GM04504 (cell line): Measurements from ENCODE around the gene SFT2D1.

Experiments used
- DNase-seq: peaks from one replicate; pipeline ENCODE4 v3.0.0-alpha.2; 2012; ENCODE audit warnings: low read depth

Gene SFT2D1

GRCh38 chr6:166307082-166308032 is 35.0 kb downstream of the SFT2D1 start:
- no peak for DNase-seq

DNA sequence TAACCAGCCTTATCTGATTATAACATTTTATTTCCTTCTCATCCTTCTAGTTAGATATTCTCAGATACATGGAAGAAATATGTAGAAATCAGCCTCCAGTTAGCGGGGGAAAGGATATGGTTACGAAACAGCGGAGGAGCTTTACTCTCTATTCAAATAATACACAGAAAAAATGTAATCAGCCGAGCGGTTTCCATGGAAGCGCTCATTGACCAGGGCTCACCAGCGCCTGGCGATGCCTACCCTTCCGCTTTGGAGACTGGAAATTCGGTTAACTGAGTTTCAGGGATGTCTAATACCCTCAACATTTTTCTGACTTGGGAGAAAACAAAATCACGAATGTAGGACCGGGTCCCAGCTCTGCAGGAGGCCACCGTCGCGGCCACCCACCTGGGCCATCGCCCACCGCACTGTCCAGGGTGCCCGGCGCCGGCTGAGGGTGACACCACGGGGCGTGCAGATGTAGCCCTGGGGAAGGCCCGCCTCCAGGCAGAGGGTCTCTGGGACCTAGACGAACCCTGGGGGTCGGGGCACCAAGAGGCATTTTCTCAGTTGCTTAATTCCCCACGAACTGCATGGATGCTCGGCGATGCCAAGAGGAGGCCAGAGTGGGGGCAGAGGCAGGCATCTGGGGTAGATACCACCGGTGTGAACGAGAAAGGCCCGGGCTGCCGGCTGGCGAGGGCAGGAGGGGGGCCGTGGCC is 35.8 kb downstream of the SFT2D1 start:
- DNase-seq: no peak

- no peak for DNase-seq
Measured at GRCh38 chr6:166305562-166306117, 36.7 kb downstream of the SFT2D1 start.

- DNase-seq: no peak
Measured at GRCh38 chr6:166304106-166304505, 38.2 kb downstream of the SFT2D1 start.

- no peak for DNase-seq
Measured at GRCh38 chr6:166301611-166302529, 40.5 kb downstream of the SFT2D1 start.

GRCh38 chr6:166300357-166300987 is 41.9 kb downstream of the SFT2D1 start:
- DNase-seq: no peak

- no peak for DNase-seq
Measured at GRCh38 chr6:166297606-166298005, 44.7 kb downstream of the SFT2D1 start.

DNA sequence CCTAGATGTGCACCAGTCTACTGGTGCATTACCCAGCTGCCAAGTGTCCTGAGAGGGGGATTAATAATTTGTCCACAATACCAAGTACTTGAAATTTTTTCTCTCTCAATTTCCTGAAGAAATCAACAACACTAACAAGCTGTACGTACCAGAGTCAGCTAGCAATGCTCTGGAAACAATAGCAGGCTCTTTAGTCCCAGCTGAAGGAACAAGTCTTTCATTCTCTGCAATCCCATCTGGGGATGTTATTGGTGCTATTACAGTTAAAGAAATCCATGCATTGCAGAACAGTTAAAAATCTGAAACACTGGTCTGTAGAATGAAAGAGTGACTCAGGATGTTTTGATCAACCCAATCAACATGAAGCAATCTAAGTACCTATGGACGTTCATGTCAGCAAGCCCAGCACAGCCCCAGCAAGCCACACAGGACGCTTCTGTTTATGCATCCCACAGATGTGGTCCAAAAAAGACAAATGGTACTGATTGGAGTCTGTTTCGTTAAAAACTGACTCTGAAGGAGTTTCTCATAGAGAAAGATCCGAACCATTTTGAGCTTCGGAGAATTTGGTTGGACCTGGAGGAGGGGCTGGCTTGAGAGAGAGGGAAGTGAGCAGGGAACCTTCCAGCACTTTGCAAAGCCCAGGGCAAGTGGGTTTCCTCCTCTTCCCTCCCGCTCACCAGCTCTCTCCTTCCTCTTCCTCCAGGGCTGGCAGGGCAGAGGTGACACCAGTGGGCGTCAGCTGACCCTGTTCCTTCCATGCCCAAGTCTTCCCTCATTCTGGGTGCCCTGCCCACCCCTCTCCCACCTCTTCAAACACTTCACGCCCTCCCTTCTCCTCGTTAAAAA is 46.1 kb downstream of the SFT2D1 start:
- DNase-seq: no peak

GRCh38 chr6:166293731-166294584 is 48.4 kb downstream of the SFT2D1 start:
- no peak for DNase-seq

GRCh38 chr6:166289207-166290060 is 52.9 kb downstream of the SFT2D1 start:
- DNase-seq: no peak

DNA sequence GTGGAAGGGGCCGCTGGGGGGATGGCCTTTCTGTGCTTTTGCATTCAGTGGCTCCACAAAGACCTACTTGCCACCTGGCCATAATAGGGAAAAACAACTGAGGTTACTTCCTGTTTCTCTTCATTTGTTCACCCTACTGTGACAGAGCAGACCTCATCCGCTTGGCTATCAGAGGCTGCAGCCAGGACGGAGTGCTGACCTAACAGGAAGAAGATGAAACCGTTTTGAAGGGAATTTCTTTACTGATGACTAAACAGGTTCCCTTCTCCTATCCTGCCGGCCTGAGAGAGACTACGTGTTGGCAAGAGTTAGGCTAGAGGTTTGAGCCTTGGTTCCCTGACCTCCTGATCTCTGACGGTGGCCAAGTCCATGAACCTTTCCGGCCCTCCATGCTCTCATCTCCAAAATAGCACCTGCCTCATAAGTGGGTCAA is 55.5 kb downstream of the SFT2D1 start:
- DNase-seq: no peak

DNA sequence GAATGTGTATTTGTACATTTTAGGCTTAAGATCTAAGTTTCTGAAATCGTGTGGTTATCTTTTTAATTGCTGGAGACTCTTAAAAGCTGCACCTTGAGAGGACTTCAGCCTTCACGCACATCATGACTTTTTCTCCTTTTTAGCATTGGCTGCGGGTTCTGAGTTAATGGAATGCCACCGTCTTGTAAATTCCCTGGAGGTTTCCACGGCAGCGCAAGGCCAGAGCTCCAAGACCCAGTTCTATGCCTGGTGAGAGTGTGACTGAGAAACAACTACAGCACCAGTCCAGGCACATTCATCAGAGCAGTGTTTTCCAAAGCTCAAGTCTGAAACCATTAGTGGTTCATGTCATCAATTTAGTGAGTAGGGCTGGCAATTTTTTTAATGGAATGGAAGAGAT is 57.1 kb downstream of the SFT2D1 start:
- no peak for DNase-seq

- no peak for DNase-seq
Measured at GRCh38 chr6:166284640-166285039, 57.7 kb downstream of the SFT2D1 start.

GRCh38 chr6:166282394-166283032 is 59.8 kb downstream of the SFT2D1 start:
- DNase-seq: no peak

- no peak for DNase-seq
Measured at GRCh38 chr6:166281104-166281503, 61.2 kb downstream of the SFT2D1 start.

DNA sequence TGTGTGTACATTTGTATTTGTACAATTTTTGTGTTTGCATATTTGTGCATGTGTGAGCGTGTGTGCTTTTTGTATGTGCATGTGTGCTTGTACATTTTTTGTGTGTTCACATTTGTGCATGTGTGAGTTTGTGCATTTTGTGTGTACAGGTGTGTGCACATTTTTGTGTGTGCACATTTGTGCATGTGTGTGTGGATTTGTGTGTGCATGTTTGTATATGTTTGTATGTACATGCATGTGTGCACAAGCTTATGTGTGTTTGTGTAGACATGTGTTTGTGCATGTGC is 63.0 kb downstream of the SFT2D1 start:
- DNase-seq: no peak

GRCh38 chr6:166278579-166279392 is 63.6 kb downstream of the SFT2D1 start:
- no peak for DNase-seq
